Prostate gland (tissue), 2 donors: ENCODE data around the gene DMGDH.

ENCODE experiments used
- POLR2A ChIP-seq: fragments of 450-650 bp; IDR thresholded peaks from one replicate; pipeline ENCODE4 v1.6.1; 2016; ENCODE audit warnings: antibody characterized with exemption, mild to moderate bottlenecking
- POLR2AphosphoS5 ChIP-seq: sonication (generic); formaldehyde crosslinking; IDR thresholded peaks from one replicate; pipeline ENCODE4 v1.6.1; 2017; ENCODE audit warnings: antibody characterized with exemption
- TF ChIP-seq, protein P1 (sequence below), 4 experiments: fragments of 200-600 bp in 2 of 4; fragments of 450-650 bp in 2 of 4; sonication (generic) in 2 of 4; IDR thresholded peaks; 1 replicate in 3 of 4; 2 replicates in 1 of 4; pipeline ENCODE4 v1.5.1; 2016 to 2019; ENCODE audit warnings: antibody characterized with exemption in 4 of 4, mild to moderate bottlenecking in 2 of 4, moderate library complexity in 2 of 4

- TF ChIP-seq, protein P1, sequence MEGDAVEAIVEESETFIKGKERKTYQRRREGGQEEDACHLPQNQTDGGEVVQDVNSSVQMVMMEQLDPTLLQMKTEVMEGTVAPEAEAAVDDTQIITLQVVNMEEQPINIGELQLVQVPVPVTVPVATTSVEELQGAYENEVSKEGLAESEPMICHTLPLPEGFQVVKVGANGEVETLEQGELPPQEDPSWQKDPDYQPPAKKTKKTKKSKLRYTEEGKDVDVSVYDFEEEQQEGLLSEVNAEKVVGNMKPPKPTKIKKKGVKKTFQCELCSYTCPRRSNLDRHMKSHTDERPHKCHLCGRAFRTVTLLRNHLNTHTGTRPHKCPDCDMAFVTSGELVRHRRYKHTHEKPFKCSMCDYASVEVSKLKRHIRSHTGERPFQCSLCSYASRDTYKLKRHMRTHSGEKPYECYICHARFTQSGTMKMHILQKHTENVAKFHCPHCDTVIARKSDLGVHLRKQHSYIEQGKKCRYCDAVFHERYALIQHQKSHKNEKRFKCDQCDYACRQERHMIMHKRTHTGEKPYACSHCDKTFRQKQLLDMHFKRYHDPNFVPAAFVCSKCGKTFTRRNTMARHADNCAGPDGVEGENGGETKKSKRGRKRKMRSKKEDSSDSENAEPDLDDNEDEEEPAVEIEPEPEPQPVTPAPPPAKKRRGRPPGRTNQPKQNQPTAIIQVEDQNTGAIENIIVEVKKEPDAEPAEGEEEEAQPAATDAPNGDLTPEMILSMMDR (IDR thresholded peaks at IDR 0.05), result no peak
- TF ChIP-seq POLR2A, result no peak
- TF ChIP-seq POLR2AphosphoS5, result no peak
Measured at GRCh38 chr5:79105868-79106267, 36.4 kb upstream of the DMGDH start.
